HG03354 (cell line): ENCODE measurements around the gene TNNT3.
"Not testable (repeated sequence)": the region's sequence is repeated elsewhere in the genome, so short reads cannot be mapped to it uniquely, and the experiment has no call there.

Experiments used
- ATAC-seq: cut with Tn5 transposase; IDR thresholded peaks from one replicate; pipeline ENCODE4 v1.9.1; 2021; ENCODE audit warnings: mild to moderate bottlenecking; ENCODE audit not compliant: unreplicated experiment, poor library complexity, severe bottlenecking

TNNT3 gene

DNA sequence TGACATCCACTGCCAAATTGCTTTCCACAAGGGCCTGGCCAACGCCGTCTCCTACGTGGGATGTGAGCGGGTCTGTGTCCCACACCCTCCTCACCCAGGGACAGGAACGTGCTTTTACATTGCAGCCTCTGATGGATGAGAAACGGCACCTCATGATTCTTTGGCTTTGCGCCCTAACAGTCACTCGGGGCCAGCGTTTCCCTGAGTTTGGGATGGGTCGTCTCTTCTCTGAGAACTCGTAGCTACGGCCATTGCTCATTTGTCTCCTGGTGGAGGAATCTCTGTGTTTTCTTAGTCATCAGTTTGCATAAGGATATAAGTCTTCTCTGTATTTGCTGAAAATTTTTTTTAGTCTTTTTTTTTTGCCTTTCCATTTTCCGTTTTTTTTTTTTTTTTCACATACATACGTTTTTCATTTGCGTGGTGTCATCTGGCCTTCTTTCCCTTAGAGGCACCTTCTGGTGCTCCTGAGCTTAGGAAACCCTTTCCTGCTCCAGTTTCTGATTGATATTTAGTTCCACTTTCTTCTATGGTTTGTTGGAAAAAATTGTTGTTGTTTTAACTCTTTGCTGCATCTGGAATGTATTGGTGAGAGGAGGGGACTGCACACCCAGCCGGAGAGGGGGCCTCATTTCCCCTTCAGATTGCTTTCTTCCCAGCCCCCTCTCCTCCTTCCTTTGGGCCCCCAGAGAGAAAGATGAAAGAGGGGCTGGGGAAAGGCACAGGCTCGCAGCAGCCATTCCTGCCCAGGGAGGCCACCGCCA, 12.0 kb downstream of the TNNT3 start:
- ATAC-seq, result no peak

DNA sequence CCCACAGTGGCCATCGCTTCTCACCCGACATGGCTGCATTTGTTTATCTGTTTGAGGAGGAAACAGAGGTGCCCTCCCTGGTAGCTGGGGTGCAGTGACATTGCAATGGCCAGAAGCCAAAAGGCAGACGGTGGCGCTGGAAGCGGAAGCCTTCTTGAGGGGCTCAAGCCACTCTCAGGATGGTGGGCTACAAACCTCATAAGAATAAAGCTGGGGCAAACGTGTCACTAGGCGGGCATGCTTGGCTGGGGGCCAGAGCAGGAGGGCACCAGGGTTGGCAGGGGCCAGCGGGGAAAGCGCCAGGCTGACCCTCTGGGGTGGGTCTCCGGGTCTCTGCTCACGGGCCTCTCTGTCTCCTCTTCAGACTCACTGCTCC, 12.6 kb downstream of the TNNT3 start:
- ATAC-seq, result no peak

DNA sequence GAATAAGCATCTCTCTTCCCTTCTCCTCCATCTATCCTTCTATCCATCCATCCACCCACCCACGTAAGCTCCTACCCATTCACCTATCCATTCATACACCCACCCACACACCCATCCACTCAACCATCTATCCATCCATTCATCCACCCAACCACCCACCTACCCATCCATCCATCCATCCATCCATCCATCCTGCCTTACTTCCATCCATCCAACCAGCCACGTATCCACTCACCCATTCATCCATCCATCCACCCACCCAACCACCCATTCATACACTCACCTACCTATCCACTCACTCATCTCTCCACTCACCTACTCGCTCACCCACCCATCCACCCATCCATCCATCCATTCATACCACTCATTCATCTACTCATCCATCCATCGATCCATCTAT, 13.2 kb downstream of the TNNT3 start:
- ATAC-seq, result no peak

DNA sequence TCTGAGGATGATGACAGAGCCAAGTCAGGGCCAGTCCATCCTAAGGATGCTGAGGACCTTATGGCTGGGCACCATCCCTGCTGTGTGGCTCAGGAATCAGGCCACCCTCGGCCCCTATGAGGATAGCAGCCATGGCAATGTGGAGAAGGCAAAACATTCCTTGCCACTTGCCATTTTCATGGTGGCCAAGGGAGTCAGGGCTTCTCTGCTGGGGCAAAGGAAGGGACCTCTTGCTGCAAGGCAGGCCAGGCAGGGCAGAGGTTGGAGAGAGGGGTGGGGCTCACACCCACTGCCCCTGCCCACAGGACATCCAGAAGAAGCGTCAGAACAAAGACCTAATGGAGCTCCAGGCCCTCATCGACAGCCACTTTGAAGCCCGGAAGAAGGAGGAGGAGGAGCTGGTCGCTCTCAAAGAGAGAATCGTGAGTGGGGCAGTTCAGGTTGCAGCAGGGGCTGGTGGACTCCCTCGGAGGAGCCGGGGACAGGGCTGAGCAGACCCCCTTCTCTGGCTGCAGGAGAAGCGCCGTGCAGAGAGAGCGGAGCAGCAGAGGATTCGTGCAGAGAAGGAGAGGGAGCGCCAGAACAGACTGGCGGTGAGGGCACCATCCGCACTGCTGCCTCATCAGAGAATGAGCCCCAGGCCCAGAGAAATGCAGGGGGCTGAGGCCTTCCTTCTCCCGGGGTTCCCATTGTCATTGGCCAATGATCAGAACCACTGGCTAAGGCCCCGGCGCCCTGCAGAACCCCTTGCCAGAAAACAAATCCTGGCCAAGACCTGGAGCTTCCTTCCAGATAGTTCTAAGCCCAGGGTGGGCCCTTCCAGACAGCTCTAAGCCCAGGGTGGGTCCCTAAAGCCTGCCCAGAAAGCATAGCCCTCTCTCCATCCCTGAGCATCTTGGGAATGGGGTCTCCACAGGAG, 14.2 kb downstream of the TNNT3 start:
- no peak for ATAC-seq

DNA sequence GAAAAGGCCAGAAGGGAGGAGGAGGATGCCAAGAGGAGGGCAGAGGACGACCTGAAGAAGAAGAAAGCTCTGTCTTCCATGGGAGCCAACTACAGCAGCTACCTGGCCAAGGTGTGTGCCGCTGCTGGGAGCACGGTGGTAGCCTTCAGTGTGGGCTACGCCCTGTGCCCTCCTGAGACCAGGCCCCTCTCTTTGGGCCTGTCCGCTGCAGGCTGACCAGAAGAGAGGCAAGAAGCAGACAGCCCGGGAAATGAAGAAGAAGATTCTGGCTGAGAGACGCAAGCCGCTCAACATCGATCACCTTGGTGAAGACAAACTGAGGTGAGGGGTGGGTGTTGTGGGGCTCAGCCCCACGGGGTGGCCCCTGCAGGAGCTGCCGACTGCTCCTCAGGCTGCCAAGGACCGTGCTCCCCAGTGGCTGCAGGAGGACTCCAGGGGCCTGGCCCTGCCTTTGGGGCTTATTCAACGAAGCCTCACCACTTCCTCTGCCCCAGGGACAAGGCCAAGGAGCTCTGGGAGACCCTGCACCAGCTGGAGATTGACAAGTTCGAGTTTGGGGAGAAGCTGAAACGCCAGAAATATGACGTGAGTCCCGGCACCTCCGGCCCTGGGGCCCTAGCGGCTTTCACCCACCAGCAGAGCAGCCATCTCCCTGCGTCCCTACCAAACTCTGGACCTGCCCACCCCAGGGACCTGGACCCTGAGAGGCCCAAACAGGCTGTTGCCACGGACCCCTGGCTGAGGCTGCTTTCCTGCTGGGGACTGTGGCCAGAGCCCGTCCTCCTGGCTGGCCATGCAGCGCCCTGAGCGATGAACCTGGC, 15.0 kb downstream of the TNNT3 start:
- no peak for ATAC-seq

DNA sequence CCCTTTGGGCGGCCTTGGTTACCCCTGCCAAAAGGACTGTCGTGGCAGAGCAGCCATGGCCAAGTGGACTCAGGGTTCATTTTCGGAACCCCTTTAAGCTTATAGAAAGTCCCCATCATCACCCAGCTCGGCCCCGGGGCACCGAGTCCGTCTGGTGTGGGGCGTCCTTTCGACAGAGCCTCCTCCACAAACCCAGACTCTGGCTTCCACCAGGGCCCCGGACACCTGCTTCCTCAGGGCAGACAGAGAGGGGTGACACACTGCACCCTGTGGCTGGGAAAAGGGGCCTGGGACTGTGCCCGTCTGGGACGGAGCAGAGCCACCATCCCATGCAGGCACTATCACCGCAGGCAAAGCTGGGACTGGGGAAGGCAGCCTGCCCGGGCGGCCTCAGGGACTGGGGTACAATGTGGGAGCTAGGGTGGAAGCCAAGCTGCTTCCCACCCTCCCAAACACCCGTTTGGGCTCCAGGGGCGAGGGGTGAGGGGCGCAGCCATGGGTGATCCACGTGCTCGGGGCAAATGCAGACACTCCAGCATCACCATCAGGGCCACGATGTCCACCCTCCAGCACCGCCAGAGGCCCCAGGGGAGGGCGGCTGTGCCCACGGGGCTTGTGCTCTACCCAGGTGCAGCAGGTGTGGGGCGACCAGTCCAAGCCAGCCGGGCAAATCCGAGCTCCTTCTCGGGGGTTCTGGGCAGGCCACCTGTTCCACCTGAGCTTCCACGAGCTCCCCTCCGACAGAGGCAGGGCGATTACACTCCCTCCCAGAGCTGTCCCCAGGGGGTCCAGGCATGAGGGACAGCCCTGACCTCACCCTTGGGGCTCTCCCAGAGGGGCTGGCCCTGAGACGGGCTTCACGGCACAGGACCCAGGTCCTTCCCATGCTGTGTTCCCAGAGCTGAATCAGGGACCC, 15.9 kb downstream of the TNNT3 start:
- no peak for ATAC-seq

DNA sequence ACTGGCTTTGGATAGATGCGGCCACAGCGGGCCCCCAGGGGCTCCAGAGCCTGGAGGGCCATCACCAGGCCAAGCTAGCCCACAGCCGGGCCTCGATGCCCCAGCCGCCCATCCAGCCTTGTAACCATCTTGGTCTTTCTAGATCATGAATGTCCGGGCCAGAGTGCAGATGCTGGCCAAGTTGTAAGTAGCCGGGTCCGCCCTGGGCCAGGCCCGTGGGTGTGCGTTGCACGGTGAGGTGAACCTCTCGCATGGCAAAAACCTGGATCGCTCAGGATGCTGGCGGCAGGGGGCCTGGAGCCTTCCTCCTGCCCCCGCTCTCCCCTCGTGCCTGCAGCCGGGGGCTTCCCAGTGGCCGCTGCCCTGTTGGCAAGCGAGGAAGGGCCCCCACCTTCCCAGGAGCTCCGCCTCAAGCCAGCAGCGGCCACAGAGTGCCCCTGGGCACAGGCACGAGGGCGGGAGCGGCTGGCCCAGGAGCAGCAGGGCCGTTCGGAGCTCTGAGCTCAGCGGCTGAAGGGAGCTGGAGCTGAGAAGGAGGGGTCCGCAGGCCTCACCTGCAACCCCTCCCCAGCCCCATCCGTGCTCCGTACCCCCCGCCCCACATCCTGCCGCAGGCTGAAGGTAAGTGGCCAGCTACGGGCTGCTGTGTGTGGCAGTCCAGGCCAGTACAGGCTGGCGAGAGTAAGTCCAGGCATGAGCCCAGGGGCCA, 16.7 kb downstream of the TNNT3 start:
- no peak for ATAC-seq

DNA sequence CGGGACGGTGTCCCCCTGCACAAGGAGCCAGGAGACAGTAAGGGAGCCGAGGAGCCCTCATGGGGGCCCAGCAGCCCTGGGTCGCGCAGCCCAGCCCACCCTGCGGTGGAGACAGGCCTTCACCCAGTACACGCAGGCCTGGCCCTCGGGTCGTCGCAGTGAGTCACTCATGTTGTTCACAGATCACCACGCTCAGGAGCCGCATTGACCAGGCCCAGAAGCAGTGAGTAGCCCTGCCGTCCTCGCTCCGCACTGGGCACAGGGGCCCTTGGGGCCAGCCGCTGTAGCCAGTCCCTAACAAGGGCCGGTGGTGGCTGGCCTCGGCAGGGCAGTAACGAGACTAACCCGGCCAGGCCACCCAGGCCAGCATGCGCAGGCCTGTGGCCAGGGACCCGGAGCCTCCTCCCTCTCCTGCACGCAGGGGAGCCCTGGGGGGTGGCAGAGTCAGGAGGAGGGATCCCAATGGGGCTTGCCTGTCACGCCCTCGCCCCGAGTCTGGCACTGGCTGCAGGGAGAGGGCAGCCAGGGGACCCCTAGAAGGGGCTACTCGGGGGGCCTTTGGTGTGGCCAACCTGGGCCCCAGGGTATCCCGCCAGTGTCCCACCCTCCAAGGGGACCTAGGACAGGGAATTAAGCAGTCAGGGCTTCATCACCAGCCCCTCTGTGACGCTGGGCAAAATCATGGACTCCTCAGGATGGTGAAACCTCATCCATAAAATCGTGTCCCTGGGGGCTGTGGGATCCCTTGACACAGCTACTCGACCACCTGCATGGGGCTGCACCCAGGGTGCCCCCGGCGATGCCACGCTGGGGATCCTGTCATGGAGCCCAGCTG, 17.5 kb downstream of the TNNT3 start:
- no peak for ATAC-seq

DNA sequence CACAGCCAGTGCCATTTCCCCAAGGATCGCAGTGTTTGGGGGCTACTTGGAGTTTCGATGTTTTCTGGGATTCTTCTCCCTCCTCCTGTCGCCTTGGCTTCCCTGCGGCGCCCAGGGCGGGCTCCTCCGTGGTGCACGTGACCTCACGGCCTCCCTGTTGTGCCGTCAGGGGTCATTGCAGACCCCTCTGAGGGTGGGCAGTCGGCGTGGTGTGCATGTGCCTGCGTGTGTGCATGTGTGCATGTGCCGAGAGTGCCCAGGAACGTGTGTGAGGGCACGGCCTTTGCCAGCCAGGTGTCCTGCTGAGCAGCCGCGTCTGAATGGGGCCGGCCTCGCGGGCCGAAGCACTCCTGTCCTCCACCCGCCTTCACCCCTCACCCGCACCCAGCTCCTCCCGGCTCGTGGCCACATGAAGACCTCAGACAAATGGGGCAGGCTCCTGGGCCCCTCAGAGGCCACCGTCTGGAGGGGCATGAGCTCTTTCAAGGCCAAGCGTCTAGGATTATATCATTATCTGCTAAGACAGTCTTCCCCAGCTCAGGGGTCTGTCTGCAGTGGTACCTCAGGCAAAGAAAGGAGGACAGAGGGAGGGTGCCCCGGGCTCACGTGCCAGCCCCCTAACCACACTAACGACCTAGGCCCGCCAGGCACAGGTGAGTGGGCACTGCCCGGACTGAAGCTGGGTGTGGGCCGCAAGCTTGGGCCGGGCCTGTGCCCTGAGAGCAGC, 18.3 kb downstream of the TNNT3 start:
- no peak for ATAC-seq

DNA sequence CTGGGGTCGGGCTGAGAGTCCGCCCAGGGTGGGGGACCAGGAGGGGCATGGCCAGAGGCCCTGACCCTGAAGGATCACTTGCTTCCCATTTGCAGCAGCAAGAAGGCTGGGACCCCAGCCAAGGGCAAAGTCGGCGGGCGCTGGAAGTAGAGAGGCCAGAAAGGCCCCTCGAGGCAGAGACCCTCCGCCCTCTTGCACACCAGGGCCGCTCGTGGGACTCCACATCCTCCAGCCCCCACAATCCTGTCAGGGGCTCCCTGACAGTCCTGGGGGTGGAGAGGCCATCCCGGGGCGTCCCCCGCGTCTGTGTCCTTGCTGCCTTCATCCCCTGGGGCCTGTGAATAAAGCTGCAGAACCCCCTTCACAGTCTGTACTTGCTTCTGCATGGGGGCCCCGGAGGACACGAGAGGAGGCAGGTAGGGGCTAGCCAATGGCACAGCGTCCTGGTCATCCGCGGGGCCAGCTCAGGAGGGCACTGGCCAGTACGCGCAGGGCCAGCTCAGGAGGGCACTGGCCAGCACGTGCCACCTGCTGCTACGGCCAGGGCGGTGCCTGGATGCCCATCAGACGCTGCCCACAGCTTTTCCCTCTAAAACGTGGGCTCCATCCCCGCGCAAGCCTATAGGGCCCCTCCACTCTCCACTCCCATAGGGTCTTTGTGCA, 19.0 kb downstream of the TNNT3 start:
- no peak for ATAC-seq

DNA sequence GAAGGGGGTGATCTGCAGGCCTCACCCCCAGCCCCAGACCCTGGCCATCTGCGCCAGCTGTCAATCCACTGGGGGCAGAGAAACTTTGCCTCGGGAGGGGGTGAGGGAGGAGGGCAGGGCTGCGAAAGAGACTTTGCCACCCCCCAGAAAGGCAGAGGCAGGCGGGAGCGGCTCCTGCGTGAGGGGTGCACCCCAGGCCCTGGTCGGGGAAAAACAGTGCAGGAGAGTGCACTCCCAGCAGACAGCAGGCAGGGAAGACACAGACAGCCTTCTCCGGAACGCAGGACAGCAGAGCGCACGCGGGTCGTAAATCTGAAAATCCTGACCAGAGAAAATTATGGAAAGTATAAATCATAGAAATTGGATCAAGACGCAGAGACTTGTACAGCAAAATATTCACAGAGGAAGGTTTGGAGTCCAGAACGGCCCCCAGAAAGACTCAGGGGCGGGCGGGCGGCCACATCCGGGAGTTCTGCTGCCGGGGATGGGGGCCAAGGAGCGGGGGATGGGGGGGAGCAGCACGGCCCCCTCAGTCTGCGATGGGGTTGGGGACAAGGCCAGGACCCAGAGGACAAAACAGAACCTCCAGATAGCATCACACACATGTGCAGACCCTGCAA, 19.6 kb downstream of the TNNT3 start:
- no peak for ATAC-seq

DNA sequence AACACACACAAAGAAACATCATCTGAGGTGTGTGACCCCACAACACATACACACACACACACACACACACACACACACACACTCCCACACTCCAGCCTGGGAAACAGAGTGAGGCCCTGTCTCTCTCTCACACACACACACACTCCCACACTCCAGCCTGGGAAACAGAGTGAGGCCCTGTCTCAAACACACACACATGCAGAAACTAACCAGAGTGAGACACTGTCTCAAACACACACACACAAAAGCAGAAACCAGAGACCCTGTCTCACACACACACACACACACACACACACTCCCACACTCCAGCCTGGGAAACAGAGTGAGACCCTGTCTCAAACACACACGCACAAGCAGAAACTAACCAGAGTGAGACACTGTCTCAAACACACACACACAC, 20.3 kb downstream of the TNNT3 start:
- not testable (repeated sequence) for ATAC-seq

DNA sequence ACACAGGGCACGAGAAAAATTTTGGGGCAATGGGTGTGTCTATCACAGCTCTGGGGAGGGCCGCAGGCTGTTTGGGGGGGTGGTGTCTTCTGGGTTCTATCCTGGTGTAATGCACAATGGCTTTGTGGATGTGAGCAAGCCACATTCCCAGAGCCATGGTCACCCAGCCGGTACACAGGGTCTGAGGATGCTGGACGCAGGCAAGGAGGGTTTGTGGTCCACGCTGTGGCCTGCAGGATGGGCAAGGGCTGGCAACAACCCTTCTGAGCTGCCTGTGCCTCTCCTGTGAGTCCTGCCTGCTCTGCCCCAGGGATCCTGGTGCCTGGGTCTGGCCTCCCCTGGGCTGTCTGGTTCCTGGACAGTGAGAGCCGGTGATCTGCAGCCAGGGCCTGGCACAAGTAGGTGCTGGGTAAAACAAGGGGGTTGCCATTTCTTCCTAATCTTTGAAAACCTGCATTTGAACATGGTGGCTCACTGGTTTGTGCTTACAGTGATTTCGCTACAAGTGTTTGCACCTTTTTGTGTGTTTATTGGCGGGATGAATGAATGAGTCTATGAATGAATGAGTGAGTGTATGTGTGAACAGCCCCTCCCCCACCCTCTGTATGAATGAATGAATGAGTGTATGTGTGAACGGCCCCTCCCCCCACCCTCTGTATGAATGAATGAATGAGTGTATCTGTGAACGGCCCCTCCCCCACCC, 23.2 kb downstream of the TNNT3 start:
- no peak for ATAC-seq

DNA sequence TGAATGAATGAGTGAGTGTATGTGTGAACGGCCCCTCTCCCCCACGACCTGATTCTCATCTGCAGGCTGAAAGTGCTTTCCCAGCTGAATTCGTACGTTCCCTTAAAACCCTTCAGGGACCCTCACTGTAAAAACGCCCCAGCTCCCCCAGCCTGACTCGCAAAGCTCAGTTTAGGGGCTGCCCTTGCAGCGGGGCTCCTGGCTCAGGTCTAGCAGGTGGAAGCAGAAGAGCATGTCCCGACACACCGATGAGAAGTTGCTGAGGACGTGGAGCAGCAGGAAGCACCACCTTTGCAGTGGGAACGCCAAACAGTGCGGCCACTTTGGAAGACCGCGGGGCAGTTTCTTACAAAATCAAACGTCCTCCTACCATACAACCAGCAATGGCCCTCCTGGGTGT, 24.1 kb downstream of the TNNT3 start:
- no peak for ATAC-seq

DNA sequence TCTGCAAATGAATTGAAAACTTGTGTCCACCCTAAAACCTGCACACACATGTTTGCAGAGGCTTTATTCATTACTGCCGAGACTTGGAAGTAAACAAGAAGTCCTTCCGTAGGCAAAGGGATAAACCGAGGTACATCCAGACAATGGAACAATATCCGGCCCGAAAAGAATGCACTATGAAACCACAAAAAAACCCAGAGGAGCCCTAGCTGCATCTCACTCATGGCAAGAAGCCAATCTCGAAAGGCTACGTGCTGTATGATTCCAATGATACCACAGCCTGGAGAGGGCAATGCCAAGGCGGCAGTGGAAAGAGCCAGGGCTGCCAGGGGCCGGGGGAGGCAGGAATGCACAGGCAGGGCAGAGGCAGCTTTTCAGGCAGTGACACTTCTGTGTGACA, 24.5 kb downstream of the TNNT3 start:
- no peak for ATAC-seq
